Progenitor cell of endocrine pancreas (in vitro differentiated cells): Measurements from ENCODE around the gene KRTAP5-4. TPM values are rescaled to one million over a fixed set of nuclear protein-coding genes. Genes with fewer than 3 reads are reported as not detected.

ENCODE experiments used
- total RNA-seq: library from RNA; stranded (reverse); gene quantifications from 2 replicates; pipeline ENCODE4 v1.2.1, GENCODE V29; 2021

Gene KRTAP5-4
- total RNA-seq, 1 donor from 2014 or later, result not detected

Other genes with a start within 250 kb of the KRTAP5-4 start
- gene BRSK2, start 232.2 kb downstream of the KRTAP5-4 start, total RNA-seq, result 49.2 and 53.2 TPM in 2 replicates
- 30.4 and 33.3 TPM in 2 replicates for gene MOB2, start 135.4 kb downstream of the KRTAP5-4 start, total RNA-seq
- 15.2 and 15.9 TPM in 2 replicates for gene DUSP8, start 49.9 kb downstream of the KRTAP5-4 start, total RNA-seq
- not detected in 2 replicates for gene KRTAP5-1, start 36.9 kb downstream of the KRTAP5-4 start, total RNA-seq
- gene KRTAP5-2, start 23.8 kb downstream of the KRTAP5-4 start, total RNA-seq, result not detected in 2 replicates
- gene KRTAP5-3, start 13.7 kb downstream of the KRTAP5-4 start, total RNA-seq, result not detected in 2 replicates
- gene KRTAP5-5, start 7.6 kb upstream of the KRTAP5-4 start, total RNA-seq, result not detected in 2 replicates
- gene KRTAP5-6, start 75.1 kb upstream of the KRTAP5-4 start, total RNA-seq, result not detected in 2 replicates
- 1.2 TPM in 2 replicates for gene IFITM10, start 128.5 kb upstream of the KRTAP5-4 start, total RNA-seq
- 158 and 163 TPM in 2 replicates for gene CTSD, start 141.8 kb upstream of the KRTAP5-4 start, total RNA-seq
- gene SYT8, start 212.9 kb upstream of the KRTAP5-4 start, total RNA-seq, result 0.69 and 1.5 TPM in 2 replicates
- gene TNNI2, start 216.8 kb upstream of the KRTAP5-4 start, total RNA-seq, result 0.55 and 0.69 TPM in 2 replicates
- not detected in 2 replicates for gene LSP1, start 230.9 kb upstream of the KRTAP5-4 start, total RNA-seq